ENCODE measurements around the gene PIGM. TPM values are rescaled to one million over a fixed set of nuclear protein-coding genes. Genes with fewer than 3 reads are reported as not detected.

PIGM gene
- total RNA-seq, 1 donor from 2014 or later = 2.0 TPM

DNA sequence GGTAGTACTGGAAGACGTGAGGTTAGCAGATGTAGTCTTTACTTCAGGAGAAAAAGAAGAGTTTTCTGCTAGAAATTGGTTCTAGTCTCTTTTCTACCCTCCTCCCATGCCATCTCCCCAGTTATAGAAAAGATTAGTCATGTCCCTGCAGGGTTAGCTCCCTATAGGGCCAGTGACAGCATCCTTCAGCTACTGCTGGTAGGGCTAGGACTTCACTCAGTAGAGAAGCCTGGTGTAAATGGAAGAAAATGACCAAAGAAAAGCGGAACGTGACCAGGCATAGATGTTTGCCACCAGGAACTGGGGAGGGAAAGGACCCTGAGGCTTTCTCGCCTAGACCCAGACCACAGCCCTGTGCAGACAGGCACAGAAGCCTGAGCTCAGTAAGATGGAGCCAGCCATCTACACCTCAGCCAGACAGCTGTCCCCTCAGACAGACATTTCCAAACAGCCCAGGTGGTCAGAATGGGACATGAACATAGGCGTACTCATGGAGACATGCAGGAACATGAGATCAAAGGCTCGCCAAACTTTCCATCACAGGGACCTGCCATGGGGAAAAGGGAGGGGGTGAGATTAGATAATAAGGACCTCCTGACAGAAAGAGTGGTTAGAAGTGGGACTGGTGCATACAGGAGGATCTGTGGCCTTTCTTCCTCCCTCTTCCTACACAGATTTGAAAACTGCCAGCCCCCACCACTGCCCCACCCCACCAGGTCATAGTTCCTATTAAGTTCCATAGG is 54.3 kb downstream of the PIGM start:
- no peak for DNase-seq

More for the DNA sequence above, 54.3 kb downstream of the PIGM start:
- intact Hi-C loops (cut with DNase I) = no loop called here
- no peak for ATAC-seq (ENCODE audit: poor library complexity)

Other genes starting within 250 kb of the PIGM start
- gene FCRL6, start 229.6 kb downstream of the PIGM start, total RNA-seq = 0.32 TPM
- gene SLAMF8, start 205.1 kb downstream of the PIGM start, total RNA-seq = 1.00 TPM
- gene VSIG8, start 169.3 kb downstream of the PIGM start, total RNA-seq = not detected
- gene CFAP45, start 131.8 kb downstream of the PIGM start, total RNA-seq = 1.2 TPM
- 116 TPM for gene TAGLN2, start 106.5 kb downstream of the PIGM start, total RNA-seq
- 0.30 TPM for gene IGSF9, start 86.4 kb downstream of the PIGM start, total RNA-seq
- gene SLAMF9, start 77.8 kb downstream of the PIGM start, total RNA-seq = not detected
- gene KCNJ10, start 38.2 kb upstream of the PIGM start, total RNA-seq = 0.16 TPM
- not detected for gene KCNJ9, start 49.5 kb upstream of the PIGM start, total RNA-seq
- 18.5 TPM for gene IGSF8, start 66.6 kb upstream of the PIGM start, total RNA-seq
- 210 TPM for gene ATP1A2, start 83.8 kb upstream of the PIGM start, total RNA-seq
- gene ATP1A4, start 119.6 kb upstream of the PIGM start, total RNA-seq = 0.40 TPM
- 12.6 TPM for gene CASQ1, start 158.6 kb upstream of the PIGM start, total RNA-seq
- 225 TPM for gene PEA15, start 173.4 kb upstream of the PIGM start, total RNA-seq
- 146 TPM for gene DCAF8, start 230.6 kb upstream of the PIGM start, total RNA-seq